Activated effector memory CD4-positive, alpha-beta T cell treated with Interleukin-2 at 50 U/mL for 16 hours (primary cell): ENCODE data around the gene PPM1A.

Source experiments
- DNase-seq: peaks from one replicate; pipeline ENCODE4 v3.0.0-alpha.2; 2020

PPM1A gene

GRCh38 chr14:60326274-60326673, 77.3 kb downstream of the PPM1A start:
- no peak for DNase-seq

DNA sequence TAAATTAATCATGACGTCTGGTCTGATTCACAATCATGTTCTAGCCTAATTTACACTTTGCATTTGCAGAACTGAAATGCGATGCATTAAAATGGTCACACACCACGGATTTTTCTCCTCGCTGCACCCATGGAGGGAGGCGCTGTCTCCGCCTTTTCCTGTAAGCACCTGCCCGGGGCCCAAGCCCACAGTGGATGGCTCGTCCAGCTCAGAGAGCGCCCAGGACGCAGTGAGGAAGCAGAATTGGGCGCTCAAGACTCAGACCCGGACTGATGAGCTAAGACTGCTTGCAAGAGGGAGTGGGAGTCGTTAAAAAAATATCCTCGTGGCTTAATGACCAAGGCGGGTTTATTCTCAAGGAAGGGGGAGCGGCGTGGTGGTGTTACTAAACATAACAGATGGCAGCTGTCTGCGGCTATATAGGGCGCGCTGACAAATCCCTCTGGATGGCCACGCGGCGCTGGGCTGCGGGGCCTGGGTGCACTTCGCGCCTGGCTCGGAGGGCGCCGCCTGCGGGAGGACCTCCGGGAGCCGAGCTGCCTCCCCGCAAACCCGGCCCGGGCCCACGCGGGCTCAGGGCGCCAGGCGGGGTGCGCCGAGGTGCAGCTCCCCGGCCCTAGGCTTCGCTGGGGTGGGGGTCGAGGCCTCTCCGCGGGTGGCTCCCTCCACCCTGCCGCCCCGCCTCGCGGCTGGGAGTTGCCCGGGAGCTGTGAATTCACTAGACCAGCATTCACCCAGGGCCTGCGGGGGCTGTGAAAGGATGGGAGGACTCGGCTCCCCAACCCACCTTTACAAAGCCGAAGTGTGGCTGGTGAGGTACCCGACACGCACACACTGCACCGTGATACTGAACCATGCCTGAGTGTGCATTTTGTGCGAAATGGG, 78.7 kb downstream of the PPM1A start:
- peak; percentile 16 for DNase-seq

GRCh38 chr14:60328583-60328982, 79.6 kb downstream of the PPM1A start:
- DNase-seq, result no peak

GRCh38 chr14:60329274-60329673, 80.3 kb downstream of the PPM1A start:
- DNase-seq, result no peak

GRCh38 chr14:60331201-60332045, 82.4 kb downstream of the PPM1A start:
- DNase-seq, result peak; percentile 55

DNA sequence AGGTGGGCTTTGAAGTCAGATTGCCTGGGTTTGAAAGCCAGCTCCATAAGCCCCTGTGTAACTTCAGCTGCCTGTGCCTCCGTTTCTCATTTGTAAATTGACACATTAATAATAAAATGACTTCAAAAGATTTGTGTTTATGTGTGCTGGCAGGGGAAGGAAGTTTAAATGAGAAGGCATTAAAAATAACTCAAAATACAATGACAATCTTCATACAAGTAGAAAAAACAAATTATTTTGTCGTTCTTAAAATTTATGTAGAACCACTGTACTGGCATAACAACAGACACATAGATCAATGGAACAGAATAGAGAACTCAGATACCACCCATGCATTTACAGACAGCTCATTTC, 83.0 kb downstream of the PPM1A start:
- no peak for DNase-seq

DNA sequence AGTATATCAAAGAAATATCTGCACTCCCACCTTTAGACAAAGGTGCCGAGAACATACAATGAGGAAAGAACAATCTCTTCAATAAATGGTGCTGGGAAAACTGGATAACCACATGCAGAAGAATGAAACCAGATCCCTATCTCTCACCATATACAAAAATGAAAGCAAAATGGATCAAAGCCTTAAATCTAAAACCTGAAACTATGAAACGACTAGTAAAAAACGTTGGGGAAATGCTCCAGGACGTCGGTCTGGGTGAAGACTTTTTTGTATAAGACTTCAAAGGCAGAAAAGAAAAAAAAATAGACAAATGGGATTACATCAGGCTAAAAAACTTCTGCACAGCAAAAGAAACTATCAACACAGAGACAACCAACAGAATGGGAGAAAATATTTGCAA, 83.8 kb downstream of the PPM1A start:
- no peak for DNase-seq

- no peak for DNase-seq
Measured at GRCh38 chr14:60339571-60339970, 90.5 kb downstream of the PPM1A start.

GRCh38 chr14:60343571-60344071, 94.6 kb downstream of the PPM1A start:
- DNase-seq, result no peak

- DNase-seq, result no peak
Measured at GRCh38 chr14:60344751-60345150, 95.7 kb downstream of the PPM1A start.

DNA sequence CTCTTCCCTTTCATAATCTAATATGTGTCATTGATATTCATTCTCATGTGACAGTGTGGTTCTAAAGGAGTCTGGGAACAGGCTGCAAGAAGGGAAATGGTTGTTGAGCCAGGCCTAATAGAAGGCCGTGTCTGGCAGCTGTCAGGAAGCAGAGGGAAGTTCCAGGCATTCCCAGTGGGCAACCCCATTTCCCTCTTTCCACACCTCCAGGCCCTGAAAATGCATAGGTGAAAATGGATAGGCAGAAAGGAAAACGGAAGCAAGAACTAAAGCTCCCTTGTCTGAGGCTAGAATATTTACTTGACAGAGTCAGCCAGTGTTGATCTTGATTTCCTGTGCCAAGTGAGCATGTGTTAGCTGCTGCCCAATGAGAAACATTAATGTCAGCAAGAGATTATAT, 97.7 kb downstream of the PPM1A start:
- DNase-seq, result no peak

DNA sequence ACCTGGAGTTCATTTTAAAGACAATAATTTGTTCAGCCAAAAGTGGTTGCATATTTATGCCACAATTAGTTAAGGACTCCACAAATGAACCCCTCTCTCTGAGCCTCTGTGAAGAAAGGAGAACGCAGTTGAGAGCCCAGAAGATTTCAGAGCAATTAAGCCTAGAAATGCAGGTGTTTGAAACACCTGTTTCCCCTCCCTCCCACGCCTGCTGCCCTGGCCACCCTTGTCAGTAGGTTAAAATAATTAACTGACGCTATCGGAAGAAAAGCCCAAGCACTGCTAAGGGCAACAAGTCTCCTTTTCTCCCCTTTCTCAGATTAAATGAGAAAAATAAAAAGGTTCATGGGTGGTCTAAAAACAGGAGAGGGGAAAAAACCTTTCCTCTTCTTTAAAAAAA, 99.2 kb downstream of the PPM1A start:
- no peak for DNase-seq
